NCI-H1105 treated with DMSO at 0.1 percent for 48 hours (cell line): ENCODE results near the gene BARHL1.

Source experiments
- DNase-seq: peaks from one replicate; lab custom pipeline; 2025; lab: John Stamatoyannopoulos, UW

The BARHL1 gene

GRCh38 chr9:132587592-132587955 lies 5.2 kb downstream of the BARHL1 start:
- no peak for DNase-seq

GRCh38 chr9:132588098-132588497 lies 5.7 kb downstream of the BARHL1 start:
- DNase-seq, result no peak

DNA sequence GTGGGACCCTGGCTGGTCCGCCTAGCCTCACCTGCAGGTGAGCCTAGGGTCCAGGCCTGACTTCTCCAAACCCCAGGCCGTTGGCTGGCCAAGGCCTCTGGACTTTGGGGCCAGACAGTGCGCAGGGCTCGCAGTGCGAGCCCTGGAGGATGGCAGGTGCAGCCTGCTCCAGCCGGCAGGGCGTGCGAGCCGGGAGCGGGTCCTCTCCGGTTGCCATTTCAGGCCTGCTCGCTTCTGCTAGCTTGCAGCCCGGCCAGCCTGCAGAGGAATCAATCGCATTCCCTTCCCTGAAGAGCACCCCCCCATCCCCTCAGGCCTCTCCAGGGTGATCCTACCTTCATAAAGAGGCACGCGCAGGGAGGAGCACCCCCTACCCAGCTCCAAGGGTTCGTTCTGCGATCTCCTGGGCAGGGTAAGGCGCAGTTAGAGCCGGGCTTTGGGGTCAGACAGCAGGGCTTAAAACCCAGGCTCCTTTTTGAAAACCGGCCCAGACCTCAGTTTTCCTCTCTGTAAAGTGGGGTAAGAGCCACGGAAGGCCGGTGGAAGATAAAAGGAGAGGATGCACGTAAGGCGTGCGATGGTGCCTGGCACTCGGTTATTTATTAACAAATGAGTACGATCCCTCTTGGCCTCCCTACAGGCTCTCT lies 6.2 kb downstream of the BARHL1 start:
- no peak for DNase-seq

GRCh38 chr9:132589148-132590036 lies 7.0 kb downstream of the BARHL1 start:
- DNase-seq, result no peak

GRCh38 chr9:132590037-132590317 lies 7.6 kb downstream of the BARHL1 start:
- no peak for DNase-seq

DNA sequence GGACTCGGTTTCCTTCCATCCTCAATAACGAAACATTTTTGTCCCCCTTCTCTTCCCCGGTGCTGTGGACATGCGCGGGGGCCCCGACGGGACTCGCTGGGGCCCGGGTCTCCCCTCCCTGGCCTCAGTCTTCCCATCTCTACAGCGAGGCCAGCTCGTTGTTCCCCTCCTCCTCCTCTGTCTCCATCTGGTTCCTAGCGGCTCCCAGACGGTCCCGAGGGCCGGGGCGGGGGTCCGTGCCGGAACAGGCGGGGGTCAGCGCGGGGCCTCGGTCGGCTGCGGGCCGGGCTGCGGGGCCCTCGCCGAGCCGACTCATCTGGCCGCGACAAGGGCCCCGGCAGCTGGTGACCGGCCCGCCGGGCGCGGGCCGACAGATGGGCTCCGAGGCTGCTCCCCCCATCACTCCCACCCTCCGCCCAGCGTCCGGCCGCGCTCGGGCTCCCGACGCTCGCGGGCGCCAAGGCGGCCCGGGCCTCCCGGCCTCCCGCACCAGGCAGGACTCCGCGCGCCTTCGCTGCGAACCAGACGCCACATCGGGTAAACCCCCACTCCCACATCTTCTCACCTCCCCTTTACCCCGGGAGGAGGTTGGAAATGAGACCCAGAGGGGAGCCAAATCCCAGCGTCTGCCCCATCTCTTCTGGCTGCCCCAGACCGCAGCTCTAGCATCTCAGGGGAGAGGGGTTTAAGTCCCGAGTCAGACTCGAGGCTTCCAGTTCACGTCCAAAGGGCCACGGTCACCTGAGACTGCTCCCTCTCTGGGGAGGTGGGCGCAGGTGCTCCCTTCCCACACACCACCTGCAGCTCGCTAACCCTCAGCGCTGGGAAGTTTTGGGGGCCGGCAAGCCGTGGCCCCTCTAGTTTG lies 8.1 kb downstream of the BARHL1 start:
- no peak for DNase-seq

GRCh38 chr9:132591244-132591643 lies 8.8 kb downstream of the BARHL1 start:
- no peak for DNase-seq

- DNase-seq, result no peak
Measured at GRCh38 chr9:132591751-132592314, 9.4 kb downstream of the BARHL1 start.

- no peak for DNase-seq
Measured at GRCh38 chr9:132592451-132592850, 10.0 kb downstream of the BARHL1 start.

GRCh38 chr9:132594412-132594811 lies 12.0 kb downstream of the BARHL1 start:
- no peak for DNase-seq

- no peak for DNase-seq
Measured at GRCh38 chr9:132595319-132595718, 12.9 kb downstream of the BARHL1 start.

DNA sequence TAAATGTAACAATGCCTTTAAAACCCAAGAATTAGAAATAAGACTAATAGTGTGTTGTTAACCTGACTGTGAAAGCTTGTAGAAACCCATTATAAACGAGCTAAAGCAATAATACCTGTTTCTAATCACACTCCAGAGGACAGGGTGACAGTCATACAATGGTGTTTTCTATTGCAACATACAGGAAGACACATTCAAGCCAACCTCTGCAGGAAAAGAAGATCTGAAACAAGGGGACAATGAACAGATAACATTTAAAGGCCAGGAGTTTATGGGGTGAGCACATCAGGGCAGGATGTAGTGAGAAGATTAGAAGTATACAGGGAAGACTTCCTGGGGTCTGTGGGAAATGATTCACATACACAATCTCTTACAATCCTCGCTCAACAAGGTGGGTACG lies 13.8 kb downstream of the BARHL1 start:
- DNase-seq, result no peak

DNA sequence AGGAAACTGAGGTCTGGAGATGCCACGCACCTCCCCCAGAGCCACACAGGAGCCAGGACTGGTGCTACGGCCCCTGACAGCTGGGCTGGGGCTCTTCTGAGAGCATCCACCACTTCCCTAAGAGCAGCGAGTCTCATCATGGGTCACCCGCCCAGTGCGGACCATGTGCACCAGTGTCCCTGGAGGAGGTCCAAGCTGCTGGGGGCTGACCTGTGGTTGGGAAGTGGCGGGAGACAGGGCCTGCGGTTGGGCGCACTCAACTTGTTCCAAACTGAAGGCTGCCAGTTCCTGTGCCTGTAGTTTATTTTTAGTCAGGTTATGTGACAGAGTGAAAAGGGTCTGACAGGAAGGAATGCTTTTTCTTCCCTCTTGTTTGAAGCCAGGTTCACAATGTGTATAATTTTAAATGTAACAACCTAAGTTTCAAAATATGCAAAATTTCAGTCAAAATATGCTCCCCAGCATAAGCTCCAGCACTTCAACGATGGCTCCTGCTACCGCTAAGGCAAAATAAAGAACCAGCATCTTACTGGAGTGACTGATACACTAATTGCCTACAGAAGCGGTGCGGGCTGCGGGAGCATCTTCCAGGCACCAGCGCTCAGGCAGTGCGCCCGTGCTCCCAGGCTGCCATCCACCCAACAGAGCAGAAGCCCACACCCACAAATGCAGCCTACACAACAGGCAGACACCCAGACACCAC lies 14.8 kb downstream of the BARHL1 start:
- DNase-seq, result no peak

GRCh38 chr9:132600326-132600984 lies 18.0 kb downstream of the BARHL1 start:
- no peak for DNase-seq

GRCh38 chr9:132602207-132602606 lies 19.8 kb downstream of the BARHL1 start:
- no peak for DNase-seq

GRCh38 chr9:132605387-132605786 lies 23.0 kb downstream of the BARHL1 start:
- no peak for DNase-seq

- peak; percentile 80 for DNase-seq
Measured at GRCh38 chr9:132606066-132606465, 23.7 kb downstream of the BARHL1 start.

DNA sequence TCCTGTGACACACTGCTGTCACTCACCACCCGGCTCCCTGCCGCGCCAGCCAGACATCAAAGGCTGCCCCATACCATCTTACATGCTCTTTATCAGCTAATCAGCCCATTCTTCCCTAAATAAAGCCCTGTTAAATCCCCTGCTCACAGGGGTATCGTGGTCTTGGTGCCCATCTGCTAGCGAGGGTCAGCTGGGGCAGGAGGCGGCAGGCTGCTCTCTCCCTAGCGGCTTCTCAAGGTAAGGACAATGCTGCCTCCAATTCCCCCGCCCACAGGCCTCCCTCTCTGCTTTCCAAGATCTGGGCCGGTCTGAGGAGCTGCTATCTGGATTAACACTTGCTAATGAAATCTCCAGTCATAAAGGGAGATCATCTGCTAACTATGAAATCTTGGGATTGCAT lies 26.8 kb downstream of the BARHL1 start:
- DNase-seq, result no peak

DNA sequence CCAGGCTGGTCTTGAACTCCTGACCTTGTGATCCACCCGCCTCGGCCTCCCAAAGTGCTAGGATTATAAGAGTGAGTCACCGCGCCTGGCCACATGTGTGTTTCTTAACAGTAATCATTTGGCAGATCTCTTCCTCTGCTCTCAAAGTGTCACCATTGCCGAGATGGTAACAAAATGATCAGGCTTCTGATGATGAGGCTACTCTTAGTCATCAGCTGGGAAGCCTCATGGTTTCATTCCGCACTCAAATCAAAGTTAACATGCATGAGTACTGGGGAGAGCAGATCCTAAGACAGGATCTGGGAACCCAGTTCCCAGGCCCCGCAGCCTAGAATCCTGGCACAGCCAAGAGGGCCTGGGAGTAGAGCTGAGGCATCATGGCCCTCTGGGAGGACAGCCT lies 27.4 kb downstream of the BARHL1 start:
- no peak for DNase-seq

DNA sequence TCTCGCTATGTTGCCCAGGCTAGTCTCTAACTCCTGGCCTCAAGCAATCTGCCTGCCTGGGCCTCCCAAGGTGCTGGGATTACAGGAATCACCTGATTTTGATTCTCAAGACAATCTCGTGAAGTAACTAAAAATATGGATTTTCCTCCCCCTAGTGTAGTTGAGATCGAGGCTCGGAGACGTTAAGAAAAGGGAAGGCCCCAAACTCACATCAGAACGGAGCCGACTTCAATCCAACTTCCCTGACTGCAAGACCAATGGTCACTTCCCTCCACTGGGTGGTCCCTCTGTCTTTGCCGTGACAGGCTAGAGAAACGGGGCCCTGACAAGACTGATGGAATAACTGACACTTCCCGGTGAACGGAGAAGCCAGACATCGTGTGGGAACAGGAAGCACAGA lies 28.3 kb downstream of the BARHL1 start:
- peak; percentile 18 for DNase-seq

DNA sequence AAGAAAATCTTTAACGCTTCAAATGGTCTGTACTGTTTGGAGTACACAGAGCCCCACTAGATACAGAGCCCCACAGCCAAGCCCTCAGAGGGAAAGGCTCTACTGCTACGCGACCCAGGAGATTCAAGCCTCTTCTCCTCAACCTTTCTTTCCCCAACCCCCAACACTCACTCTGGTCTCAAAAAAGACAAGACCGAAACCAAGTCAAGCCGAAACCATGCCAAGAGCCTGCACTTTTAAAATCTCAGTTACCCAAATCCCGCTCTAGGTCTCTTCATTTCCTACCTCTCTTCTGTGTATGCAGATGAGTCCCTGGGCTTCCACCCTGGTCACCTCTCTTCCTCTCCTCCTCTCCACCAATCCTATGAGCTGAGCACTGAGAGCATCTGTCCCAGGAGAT lies 31.9 kb downstream of the BARHL1 start:
- no peak for DNase-seq
